HG02943 (cell line): ENCODE measurements around the gene DRICH1.
"Not testable (repeated sequence)": the region's sequence is repeated elsewhere in the genome, so short reads cannot be mapped to it uniquely, and the experiment has no call there.

Source experiments
- ATAC-seq: cut with Tn5 transposase; IDR thresholded peaks from one replicate; pipeline ENCODE4 v1.9.1; 2021; ENCODE audit warnings: mild to moderate bottlenecking, low read depth, moderate library complexity; ENCODE audit not compliant: unreplicated experiment

The DRICH1 gene

GRCh38 chr22:23651676-23652075, 19.6 kb upstream of the DRICH1 start:
- ATAC-seq = no peak

GRCh38 chr22:23649071-23649501, 17.0 kb upstream of the DRICH1 start:
- ATAC-seq = no peak

GRCh38 chr22:23646526-23646925, 14.4 kb upstream of the DRICH1 start:
- not testable (repeated sequence) for ATAC-seq

GRCh38 chr22:23640206-23640605, 8.1 kb upstream of the DRICH1 start:
- not testable (repeated sequence) for ATAC-seq

- ATAC-seq = no peak
These were observed 7.5 kb upstream of the DRICH1 start for GRCh38 chr22:23639661-23640060.

- no peak for ATAC-seq
These were observed 6.5 kb upstream of the DRICH1 start for GRCh38 chr22:23638611-23639010.

GRCh38 chr22:23635291-23635690, 3.2 kb upstream of the DRICH1 start:
- not testable (repeated sequence) for ATAC-seq

- not testable (repeated sequence) for ATAC-seq
These were observed 3.9 kb downstream of the DRICH1 start for GRCh38 chr22:23628056-23628743.

GRCh38 chr22:23627401-23628055, 4.6 kb downstream of the DRICH1 start:
- not testable (repeated sequence) for ATAC-seq

GRCh38 chr22:23626286-23626975, 5.7 kb downstream of the DRICH1 start:
- no peak for ATAC-seq

- no peak for ATAC-seq
These were observed 9.5 kb downstream of the DRICH1 start for GRCh38 chr22:23622634-23623033.

GRCh38 chr22:23621916-23622315, 10.2 kb downstream of the DRICH1 start:
- ATAC-seq = not testable (repeated sequence)

GRCh38 chr22:23621082-23621780, 10.9 kb downstream of the DRICH1 start:
- no peak for ATAC-seq

- ATAC-seq = no peak
These were observed 18.7 kb downstream of the DRICH1 start for GRCh38 chr22:23613193-23613972.

GRCh38 chr22:23609983-23610781, 21.9 kb downstream of the DRICH1 start:
- no peak for ATAC-seq

GRCh38 chr22:23608583-23608982, 23.5 kb downstream of the DRICH1 start:
- no peak for ATAC-seq

- ATAC-seq = no peak
These were observed 25.7 kb downstream of the DRICH1 start for GRCh38 chr22:23606204-23607131.
